Endothelial cell of umbilical vein (primary cell): ENCODE results near the gene NT5DC2.

Experiments
- EZH2 ChIP-seq: IDR thresholded peaks from 2 replicates; pipeline ENCODE4 v1.6.1; 2012; ENCODE audit warnings: borderline replicate concordance, low read depth, mild to moderate bottlenecking, moderate library complexity, low read length, inconsistent platforms; ENCODE audit not compliant: severe bottlenecking
- POLR2A ChIP-seq: IDR thresholded peaks from 2 replicates; pipeline ENCODE4 v1.6.1; 2012; ENCODE audit warnings: low read depth, mild to moderate bottlenecking, control low read depth, low read length
- POLR2AphosphoS5 ChIP-seq: IDR thresholded peaks from 2 replicates; pipeline ENCODE4 v1.6.1; 2012; ENCODE audit warnings: low read depth, mild to moderate bottlenecking, control low read depth, low read length, moderate library complexity; ENCODE audit not compliant: insufficient read depth
- TF ChIP-seq, protein P1 (sequence below), 2 donors: IDR thresholded peaks; 1 replicate in 1 of 2; 2 replicates in 1 of 2; pipeline ENCODE4 v1.5.1; 2011; ENCODE audit warnings: low read length in 2 of 2, mild to moderate bottlenecking in 2 of 2, moderate library complexity in 2 of 2, control low read depth in 1 of 2, inconsistent platforms in 1 of 2, low read depth in 1 of 2; ENCODE audit not compliant: insufficient read depth in 1 of 2; ENCODE audit errors: extremely low read depth in 1 of 2

DNA sequence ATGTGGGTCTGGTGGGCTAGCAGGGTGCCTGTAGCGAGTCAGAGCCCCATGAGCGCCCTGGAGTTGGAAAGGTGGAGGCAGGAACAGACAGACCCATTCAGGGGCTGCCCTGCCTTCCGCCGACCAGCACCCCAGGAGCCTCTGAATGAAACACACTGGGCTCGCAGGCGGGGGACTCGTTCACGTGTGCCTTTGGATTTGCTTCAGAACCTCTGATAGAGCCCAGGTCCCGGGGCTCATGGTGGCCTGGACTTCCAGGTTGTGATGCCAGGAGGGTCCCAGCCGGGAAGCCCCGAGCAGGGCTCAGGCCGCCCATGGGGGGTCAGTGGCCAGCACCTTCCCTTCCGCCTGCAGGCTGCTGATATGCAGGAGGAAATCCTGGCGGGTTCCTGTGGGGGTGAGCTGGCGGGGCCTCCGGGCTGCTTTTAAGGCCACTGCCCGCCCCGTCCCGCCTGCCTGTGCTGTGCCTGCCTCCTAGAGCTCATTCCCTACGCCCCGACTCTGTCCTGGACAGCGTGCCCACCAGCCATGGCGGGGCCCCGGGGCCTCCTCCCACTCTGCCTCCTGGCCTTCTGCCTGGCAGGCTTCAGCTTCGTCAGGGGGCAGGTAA is 38.7 kb downstream of the NT5DC2 start, which contains the start of gene STAB1:
- TF ChIP-seq POLR2A (peak; percentile 92), EZH2 (no peak), POLR2AphosphoS5 (peak; percentile 100)
- TF ChIP-seq, protein P1, sequence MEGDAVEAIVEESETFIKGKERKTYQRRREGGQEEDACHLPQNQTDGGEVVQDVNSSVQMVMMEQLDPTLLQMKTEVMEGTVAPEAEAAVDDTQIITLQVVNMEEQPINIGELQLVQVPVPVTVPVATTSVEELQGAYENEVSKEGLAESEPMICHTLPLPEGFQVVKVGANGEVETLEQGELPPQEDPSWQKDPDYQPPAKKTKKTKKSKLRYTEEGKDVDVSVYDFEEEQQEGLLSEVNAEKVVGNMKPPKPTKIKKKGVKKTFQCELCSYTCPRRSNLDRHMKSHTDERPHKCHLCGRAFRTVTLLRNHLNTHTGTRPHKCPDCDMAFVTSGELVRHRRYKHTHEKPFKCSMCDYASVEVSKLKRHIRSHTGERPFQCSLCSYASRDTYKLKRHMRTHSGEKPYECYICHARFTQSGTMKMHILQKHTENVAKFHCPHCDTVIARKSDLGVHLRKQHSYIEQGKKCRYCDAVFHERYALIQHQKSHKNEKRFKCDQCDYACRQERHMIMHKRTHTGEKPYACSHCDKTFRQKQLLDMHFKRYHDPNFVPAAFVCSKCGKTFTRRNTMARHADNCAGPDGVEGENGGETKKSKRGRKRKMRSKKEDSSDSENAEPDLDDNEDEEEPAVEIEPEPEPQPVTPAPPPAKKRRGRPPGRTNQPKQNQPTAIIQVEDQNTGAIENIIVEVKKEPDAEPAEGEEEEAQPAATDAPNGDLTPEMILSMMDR (IDR thresholded peaks at IDR 0.05; ENCODE audit: extremely low read depth in 1 of 2, insufficient read depth in 1 of 2, low read depth in 1 of 2, low read length in 2 of 2) = no peak
